Colon (tissue), 2 donors: ENCODE results near the gene RAB40B.

Experiments used
- FAIRE-seq: peaks from 2 replicates; lab custom pipeline; 2012; peaks lifted over from hg19 to GRCh38; lab: Jason Lieb, UNC
- donor health status: control.
- donor health status: control.

The RAB40B gene

GRCh38 chr17:82614095-82614631 lies 84.3 kb downstream of the RAB40B start:
- FAIRE-seq, result no peak

- FAIRE-seq, result no peak
Measured at GRCh38 chr17:82613283-82614094, 85.0 kb downstream of the RAB40B start.

GRCh38 chr17:82611140-82612058 lies 87.1 kb downstream of the RAB40B start:
- FAIRE-seq, result no peak

GRCh38 chr17:82609655-82610054 lies 88.8 kb downstream of the RAB40B start:
- FAIRE-seq, result no peak

- no peak for FAIRE-seq
Measured at GRCh38 chr17:82608816-82609215, 89.7 kb downstream of the RAB40B start.

- no peak for FAIRE-seq
Measured at GRCh38 chr17:82605939-82606600, 92.4 kb downstream of the RAB40B start.
